ENCODE measurements around the gene TRPC5OS. TPM values are rescaled to one million over a fixed set of nuclear protein-coding genes. Genes with fewer than 3 reads are reported as not detected.

Gene TRPC5OS
- polyA plus RNA-seq (not detected in 3 replicates), polyA minus RNA-seq (not detected in 3 replicates)
- 0.09 TPM for polyA plus RNA-seq (2011; ENCODE audit: low read depth)
- not detected in 2 replicates for polyA plus RNA-seq (2011; cell fraction: cytosol; rRNA removed)
- polyA plus RNA-seq (2011; cell fraction: nucleus; rRNA removed), result 0.07 TPM in 1 of 2 replicates, not detected in the other
- polyA plus RNA-seq (2012; ENCODE audit: low replicate concordance), result 0.07 TPM in 1 of 2 replicates, not detected in the other
- not detected for polyA minus RNA-seq (2011; cell fraction: cytosol; rRNA and poly(A)+ RNA removed)
- polyA minus RNA-seq (2011; cell fraction: nucleus; rRNA and poly(A)+ RNA removed), result not detected in 2 replicates

GRCh38 chrX:111875881-111876280 is at the start of gene TRPC5OS:
Gene TRPC5OS (plus strand): TSS chrX:111876181. CDS start chrX:111901850, 25,669 bp downstream.
- TF ChIP-seq CTCF (optimal IDR thresholded peaks at IDR 0.05 in 1 of 3, IDR thresholded peaks at IDR 0.05 in 1 of 3, conservative IDR thresholded peaks at IDR 0.05 in 1 of 3; ENCODE audit: extremely low read depth in 1 of 3, insufficient read depth in 2 of 3, low read length in 3 of 3) (no peak), EZH2 (IDR thresholded peaks at IDR 0.05; ENCODE audit: low read length) (no peak)
- Histone ChIP-seq H3K4me2 (ENCODE audit: control insufficient read depth, extremely low read depth, insufficient read depth, low read depth, low read length) (no peak within 1 kb of the TSS), H2AFZ (ENCODE audit: control insufficient read depth, low read length) (no peak within 1 kb of the TSS), H3K79me2 (ENCODE audit: control insufficient read depth, insufficient read depth, low read length) (no peaks in the 10 kb centered on the region), H3K27me3 (ENCODE audit: control insufficient read depth, extremely low read depth, insufficient read depth, low read length) (no peaks in the 10 kb centered on the region), H3K36me3 (ENCODE audit: control insufficient read depth in 2 of 2, extremely low read depth in 1 of 2, insufficient read depth in 2 of 2, low read length in 2 of 2) (no peaks in the 10 kb centered on the region), H3K9ac (ENCODE audit: control insufficient read depth, extremely low read depth, insufficient read depth, low read length) (no peak within 1 kb of the TSS), H3K4me1 (ENCODE audit: control insufficient read depth, extremely low read depth, insufficient read depth, low read length) (no peaks in the 10 kb centered on the region), H4K20me1 (ENCODE audit: control insufficient read depth, extremely low read depth, insufficient read depth, low read length) (no peaks in the 10 kb centered on the region), H3K4me3 (ENCODE audit: control insufficient read depth in 2 of 3, extremely low read depth in 1 of 3, insufficient read depth in 2 of 3, low read depth in 1 of 3, low read length in 3 of 3) (no peak within 1 kb of the TSS), H3K9me3 (ENCODE audit: control insufficient read depth, low read depth, low read length) (no peaks in the 10 kb centered on the region), H3K9me1 (ENCODE audit: control insufficient read depth, extremely low read depth, insufficient read depth, low read length) (no peaks in the 10 kb centered on the region), H3K27ac (ENCODE audit: control insufficient read depth, insufficient read depth, low read length) (no peak within 1 kb of the TSS)
- dilution Hi-C loops (cut with MboI; ENCODE audit: extremely low pct_ligation_motif_present, low sequenced_read_pairs), result no loop called here
- DNase-seq (ENCODE audit: low read depth, low spot score), result no peak
- FAIRE-seq, result no peak

- Histone ChIP-seq H2AFZ (ENCODE audit: control insufficient read depth, low read length) (no peak overlapping the region), H3K79me2 (ENCODE audit: control insufficient read depth, insufficient read depth, low read length) (no peaks in the 10 kb centered on the region), H3K9me3 (ENCODE audit: control insufficient read depth, low read depth, low read length) (no peaks in the 10 kb centered on the region), H3K9ac (ENCODE audit: control insufficient read depth, extremely low read depth, insufficient read depth, low read length) (no peak overlapping the region), H4K20me1 (ENCODE audit: control insufficient read depth, extremely low read depth, insufficient read depth, low read length) (no peaks in the 10 kb centered on the region), H3K4me1 (ENCODE audit: control insufficient read depth, extremely low read depth, insufficient read depth, low read length) (no peaks in the 10 kb centered on the region), H3K4me2 (ENCODE audit: control insufficient read depth, extremely low read depth, insufficient read depth, low read depth, low read length) (no peak overlapping the region), H3K36me3 (ENCODE audit: control insufficient read depth in 2 of 2, extremely low read depth in 1 of 2, insufficient read depth in 2 of 2, low read length in 2 of 2) (no peaks in the 10 kb centered on the region), H3K27me3 (ENCODE audit: control insufficient read depth, extremely low read depth, insufficient read depth, low read length) (no peaks in the 10 kb centered on the region), H3K27ac (ENCODE audit: control insufficient read depth, insufficient read depth, low read length) (no peak overlapping the region), H3K4me3 (ENCODE audit: control insufficient read depth in 2 of 3, extremely low read depth in 1 of 3, insufficient read depth in 2 of 3, low read depth in 1 of 3, low read length in 3 of 3) (no peak overlapping the region), H3K9me1 (ENCODE audit: control insufficient read depth, extremely low read depth, insufficient read depth, low read length) (no peaks in the 10 kb centered on the region)
- dilution Hi-C loops (cut with MboI; ENCODE audit: extremely low pct_ligation_motif_present, low sequenced_read_pairs), result no loop called here
- TF ChIP-seq EZH2 (IDR thresholded peaks at IDR 0.05; ENCODE audit: low read length) (no peak), CTCF (optimal IDR thresholded peaks at IDR 0.05 in 1 of 3, IDR thresholded peaks at IDR 0.05 in 1 of 3, conservative IDR thresholded peaks at IDR 0.05 in 1 of 3; ENCODE audit: extremely low read depth in 1 of 3, insufficient read depth in 2 of 3, low read length in 3 of 3) (no peak)
- no peak for DNase-seq (ENCODE audit: low read depth, low spot score)
- no peak for FAIRE-seq
Measured at GRCh38 chrX:111829345-111829744, 46.6 kb upstream of the TRPC5OS start.
